CMK (cell line): ENCODE results near the gene CDKN1C.
A peak's percentile ranks its signal among the peaks of the same experiment; 100 is the strongest.
"Not testable (repeated sequence)": the region's sequence is repeated elsewhere in the genome, so short reads cannot be mapped to it uniquely, and the experiment has no call there.

Experiments used
- DNase-seq: peaks from one replicate; pipeline ENCODE4 v3.0.0-alpha.2; 2010; ENCODE audit warnings: low read depth

CDKN1C gene

DNA sequence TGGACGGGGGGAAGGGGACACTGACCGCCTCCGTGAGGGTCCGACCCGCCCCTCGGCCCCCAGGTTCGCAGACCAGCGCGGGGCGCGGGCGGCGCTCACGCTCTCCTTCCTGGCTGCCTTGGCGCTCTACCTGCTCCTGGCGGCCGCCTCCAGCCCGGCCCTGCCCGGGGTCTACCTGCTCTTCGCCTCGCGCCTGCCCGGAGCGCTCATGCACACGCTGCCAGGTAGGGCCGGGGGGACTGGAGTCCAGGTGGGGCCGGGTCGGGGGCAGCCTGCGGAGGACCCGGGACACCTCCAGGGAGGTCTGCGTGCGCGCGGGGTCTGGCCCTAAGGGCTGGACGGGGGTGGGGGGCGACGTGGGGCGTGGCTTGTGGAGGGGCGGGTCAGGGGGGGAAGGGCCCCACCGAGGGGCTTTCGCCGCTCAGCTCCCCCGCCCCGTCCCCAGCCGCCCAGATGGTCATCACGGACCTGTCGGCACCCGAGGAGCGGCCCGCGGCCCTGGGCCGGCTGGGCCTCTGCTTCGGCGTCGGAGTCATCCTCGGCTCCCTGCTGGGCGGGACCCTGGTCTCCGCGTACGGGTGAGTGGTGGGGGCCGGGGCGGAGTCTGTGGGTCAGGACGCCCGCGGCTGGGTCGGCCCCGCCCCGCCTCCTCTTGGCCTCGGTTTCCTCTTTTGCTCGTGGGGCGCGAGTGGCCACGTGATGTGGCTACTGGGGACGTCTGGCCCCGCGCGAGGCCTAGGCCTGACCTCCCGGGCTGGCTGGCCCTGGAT, 23.7 kb upstream of the CDKN1C start:
- no peak for DNase-seq

DNA sequence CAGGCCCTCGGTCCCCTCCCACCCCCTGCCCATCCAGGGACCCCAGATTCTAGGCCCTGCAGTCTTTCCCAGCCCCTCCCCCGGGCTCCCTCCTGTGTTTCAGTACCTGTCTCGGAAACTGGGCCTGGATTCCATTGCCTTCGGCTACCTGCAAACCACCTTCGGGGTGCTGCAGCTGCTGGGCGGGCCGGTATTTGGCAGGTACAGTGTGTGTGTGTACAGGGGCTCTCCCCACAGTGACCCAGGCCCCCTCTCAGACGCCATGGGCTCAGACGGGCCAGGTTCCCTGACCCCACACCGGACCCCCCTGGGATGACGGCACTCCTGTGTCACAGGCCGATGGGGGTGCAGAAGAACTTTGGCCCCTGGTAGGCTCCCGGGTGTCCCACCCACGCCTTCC, 22.6 kb upstream of the CDKN1C start:
- no peak for DNase-seq

DNA sequence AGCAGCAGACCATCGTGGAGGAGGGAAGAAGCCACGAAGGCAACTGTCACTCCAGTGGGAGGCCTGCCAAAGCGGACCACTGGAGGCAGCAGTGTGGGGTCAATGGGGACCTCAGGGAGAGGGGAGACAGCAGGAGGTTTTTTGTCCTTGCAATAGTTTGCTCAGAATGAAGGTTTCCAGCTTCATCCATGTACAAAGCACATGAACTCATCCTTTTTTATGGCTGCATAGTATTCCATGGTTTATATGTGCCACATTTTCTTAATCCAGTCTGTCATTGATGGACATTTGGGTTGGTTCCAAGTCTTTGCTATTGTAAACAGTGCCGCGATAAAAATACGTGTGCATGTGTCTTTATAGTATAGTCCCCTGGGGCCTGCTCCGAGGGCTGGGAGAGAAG, 19.7 kb upstream of the CDKN1C start:
- DNase-seq: not testable (repeated sequence)

DNA sequence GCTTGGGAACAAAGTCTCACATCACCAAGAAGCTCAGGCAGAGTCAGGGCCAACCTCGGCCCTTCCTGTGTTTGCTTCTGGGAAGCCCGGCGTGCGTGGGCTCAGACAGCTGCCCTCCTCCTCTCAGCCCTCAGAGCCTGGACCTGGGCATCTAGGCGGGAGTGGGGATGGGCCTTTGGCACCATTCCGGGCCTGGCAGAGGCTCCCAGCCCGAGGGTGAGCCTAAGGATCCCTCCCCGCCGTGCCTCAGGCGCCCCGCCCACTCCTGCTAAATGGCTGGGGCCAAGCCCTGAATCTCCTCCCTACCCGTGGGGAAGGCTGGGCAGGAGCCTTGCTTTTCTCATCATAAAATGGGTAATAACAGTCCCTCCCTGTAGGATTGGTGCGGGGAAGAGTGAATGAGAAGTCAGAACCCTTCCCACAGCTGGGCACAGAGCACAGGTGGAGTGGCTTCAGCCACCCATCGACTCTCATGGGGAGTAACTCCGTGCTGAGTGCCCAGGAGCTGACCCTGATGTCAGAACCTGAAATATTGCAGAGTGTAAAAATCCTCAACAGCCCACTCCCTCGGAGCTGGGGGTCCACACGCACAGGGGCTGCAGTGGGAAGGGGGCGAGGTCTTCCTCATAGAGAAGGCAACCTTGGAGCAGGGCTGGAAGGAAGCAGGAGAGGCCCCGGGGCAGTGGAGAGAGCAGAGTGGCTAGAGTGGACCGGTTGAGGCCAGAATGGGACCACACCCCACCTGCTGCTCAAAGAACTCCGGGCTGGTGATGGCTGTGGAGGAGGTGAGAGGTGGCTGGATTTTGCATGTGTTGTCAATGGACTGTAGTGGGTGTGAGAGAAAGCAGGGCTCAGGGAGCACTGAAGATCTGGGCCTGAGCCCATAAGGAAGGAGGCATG, 18.8 kb upstream of the CDKN1C start:
- no peak for DNase-seq

DNA sequence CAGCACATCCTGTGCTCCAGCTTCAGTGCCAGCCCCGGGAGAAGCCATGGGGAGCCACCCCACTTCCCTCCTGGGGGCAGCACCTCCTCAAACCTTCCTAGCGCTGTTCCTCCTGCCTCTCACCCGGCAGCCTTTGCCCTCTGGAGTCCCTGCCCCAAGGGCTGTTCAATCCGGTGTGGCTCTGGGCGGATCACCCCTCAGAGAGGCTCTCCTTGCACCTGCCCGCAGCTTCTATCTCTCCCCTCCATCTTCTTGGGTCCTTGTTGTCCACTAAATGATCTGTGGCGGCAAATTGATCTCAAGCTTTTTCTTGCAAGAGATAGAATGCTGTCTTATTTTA, 18.1 kb upstream of the CDKN1C start:
- no peak for DNase-seq

DNA sequence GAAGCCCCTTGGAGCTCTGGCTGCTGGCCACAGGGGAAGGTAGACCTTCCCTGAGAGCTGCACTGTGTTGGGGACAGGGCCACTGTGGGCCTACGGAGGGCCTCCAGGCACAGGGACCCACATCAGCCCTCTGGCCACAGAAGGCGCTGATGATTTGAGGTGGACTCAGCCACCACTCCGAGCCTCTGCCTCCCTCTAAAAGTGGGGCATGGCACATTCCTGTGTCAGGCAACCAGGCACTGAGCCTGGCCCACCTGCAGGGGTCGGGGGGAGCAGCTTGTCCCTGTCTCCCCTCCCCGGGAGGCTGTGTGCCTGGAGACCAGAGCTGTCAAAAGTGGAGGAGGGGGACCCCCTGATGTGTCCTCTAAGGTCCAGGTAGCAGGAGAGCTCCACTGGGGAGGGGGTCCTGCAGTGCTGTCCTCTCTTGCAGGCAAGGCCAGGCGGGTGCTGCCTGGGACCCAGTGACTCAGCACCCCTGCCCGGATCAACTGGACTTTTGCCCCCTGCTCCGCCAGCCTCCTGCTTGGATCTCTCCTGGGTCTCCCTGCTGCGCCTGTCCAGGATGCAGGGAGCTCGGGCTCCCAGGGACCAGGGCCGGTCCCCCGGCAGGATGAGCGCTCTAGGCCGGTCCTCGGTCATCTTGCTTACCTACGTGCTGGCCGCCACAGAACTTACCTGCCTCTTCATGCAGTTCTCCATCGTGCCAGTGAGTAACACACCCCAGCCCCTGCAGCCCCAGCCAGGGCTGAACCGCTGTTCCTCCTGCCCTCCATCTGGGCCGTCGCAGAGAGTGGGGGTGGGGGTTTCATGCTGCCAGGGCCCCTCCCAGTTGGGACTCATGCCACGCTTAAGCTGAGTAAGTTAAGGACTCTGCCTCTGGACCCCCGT, 17.5 kb upstream of the CDKN1C start:
- DNase-seq: no peak

DNA sequence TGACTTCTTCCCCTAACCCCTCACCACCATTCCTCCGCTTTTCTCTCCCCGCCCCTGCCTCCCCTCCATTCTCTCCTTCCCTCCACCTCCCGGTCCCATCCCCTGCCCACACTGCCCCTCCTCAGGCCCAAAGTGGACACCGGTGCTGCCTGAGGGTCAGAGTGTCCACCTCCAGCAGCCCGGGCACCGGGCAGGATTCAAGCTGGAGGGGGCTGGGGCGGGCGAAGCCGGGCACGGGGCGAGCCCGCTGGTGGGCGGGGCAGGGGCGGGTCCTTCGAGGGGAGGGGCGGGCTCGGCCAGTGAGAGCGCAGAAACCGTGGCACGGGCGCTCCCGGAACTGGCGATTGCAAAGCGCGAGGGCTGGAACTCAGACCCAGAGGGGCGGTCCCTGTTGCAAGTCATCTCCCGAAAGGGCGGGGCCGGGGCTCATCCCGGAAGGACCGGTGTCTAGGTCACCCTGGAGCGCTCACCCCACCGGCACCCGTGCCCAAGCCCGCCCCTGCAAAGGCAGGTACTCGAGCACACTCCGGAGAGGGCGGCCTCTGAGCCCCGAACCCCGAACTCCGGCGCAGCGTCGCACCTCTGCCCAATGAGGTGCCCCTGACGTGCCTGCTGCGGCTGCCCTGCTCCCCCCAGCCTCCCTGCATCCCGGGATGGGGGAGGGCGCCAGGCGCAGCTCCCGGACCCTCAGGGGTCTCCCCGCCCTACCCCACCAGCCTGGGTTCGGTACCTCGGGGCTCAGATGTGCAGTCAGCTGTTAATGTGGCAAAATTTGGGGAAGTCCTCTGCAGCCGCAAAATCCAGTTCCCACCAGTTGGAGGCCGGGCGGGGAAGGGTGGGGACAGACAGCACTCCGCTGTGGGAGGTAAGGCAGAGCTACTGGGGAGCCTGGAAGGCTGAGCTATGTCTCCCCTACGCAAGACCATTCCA, 16.5 kb upstream of the CDKN1C start:
- DNase-seq: peak; percentile 65

DNA sequence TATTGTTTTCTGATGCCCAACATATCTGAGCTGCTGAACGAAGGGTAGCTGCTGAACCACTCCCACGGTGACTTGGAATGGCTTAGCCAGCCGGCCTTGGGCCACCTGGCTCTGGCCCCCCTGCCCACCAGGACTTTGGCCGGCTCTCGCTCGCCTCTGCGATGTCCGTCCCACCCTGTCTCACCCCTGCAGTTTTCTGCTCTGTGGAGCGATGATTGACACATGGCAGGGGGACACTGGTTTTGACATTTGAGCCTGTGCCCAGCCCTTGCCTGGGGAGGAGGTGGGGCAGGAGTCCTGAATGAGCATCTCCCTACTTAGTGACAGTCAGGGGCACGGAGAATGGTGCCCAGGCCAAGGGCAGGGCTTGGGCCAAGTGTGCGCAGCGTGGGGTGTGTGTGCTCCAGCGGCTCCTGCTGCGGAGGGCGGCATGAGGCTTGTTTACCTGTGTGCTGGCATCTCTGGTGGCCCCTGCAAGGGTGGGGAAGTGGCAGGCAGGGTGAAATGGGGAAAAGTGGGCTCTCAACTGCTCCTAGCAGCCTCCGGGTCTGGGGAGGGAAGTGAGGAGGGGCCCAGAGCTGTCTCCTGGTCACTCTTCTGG, 15.7 kb upstream of the CDKN1C start:
- no peak for DNase-seq

DNA sequence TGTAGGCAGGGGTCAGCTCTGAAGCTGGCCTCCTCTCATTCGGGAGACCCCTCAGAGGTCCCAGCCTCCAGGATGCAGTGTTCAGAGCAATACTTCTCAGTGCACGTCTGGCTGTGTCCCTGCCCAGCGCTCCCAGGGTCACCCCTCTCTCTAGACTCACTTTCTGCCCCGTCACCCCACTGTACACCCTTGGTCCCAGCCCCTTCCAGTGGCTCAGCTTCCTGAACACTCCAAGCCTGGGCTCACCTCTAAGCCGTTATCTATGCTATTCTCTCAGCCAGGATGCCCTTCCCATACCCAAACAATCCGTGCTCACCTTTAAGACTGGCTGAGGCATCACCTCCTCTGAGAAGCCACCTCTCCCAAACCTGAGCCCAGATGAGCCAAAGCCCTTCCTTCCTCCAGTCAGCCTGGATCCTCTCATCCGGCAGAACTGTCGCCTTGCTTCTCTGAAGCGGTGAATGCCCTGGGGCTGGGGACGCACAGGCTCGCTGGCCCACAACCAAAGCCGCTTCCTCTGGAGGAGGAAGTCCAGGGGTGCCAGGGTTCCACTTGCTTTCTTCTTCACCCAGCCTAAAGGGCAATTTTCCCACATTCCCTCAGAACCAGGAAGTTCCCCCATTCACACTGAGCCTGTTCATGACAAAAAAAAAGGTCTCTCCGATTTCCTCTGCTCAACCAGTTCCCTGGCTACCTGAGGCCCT, 13.7 kb upstream of the CDKN1C start:
- no peak for DNase-seq

DNA sequence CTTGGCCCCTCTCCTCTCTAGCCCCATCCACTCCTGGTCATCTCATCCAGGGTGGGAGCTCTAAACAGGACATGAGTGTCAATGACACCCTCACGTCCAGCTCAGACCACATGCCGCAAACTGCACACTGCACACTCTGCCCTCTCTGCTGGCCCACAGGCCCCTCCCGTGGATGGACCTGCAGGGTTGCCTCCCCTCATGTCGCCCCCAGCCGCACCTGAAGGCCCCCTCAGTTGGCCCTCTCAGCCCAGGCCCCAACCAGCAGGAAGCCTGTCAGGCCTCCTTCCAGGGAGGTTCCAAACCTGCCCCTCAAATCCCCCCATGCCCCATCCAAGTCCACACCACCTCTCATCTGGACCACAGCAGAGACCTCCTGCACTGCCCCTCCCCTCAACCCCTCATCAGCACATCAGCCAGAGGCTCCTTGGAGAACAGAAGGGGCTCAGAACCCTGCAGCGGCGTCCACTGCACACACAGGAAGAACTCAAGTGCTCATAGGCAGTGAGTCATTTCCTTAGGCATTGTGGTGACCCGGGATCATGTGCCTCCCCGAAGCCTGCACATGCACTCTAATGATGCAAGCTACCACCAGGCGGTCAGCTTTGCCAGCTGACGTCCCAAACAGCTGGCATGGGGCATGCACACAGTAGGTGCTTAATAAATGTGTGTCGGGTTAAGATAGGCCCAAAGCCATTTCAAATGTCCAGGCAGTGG, 12.9 kb upstream of the CDKN1C start:
- no peak for DNase-seq

DNA sequence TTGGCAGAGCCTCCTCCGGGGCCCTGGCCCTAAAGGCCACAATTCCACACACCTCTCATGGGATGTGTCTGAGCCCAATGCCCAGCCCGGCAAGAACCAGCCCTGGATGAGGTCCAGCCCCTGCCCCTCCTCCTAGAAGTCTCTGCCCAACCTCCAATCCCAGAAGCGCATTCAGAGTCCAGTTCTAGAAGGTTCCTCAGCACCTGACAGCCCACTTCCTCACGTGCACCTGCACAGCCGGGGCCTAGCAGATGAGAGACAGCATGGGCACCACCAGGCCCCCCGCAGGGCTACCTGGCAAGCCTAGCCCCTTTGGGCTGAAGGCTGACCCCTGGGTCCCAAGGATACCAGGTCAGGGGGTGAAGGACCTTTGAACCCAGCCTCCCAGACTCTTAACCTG, 11.5 kb upstream of the CDKN1C start:
- DNase-seq: no peak

DNA sequence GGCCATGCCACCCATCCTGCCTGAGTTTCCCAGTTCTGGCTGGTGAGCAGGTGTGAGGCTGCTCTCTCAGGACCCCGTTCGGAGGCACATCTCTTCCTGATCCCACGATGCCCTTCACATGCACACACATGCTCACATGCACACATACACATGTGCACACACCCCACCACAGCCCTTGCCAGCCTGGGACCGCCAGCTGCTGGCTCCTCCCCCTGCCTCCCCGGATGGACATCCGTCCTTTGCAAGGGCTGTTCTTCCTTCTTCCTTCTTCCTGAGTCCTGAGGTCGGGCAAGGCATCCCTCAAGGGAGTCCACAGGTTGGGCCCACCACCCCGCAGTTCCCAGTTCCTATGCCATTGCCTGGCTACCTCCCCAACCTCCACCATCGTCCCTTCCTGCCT, 10.5 kb upstream of the CDKN1C start:
- DNase-seq: no peak

DNA sequence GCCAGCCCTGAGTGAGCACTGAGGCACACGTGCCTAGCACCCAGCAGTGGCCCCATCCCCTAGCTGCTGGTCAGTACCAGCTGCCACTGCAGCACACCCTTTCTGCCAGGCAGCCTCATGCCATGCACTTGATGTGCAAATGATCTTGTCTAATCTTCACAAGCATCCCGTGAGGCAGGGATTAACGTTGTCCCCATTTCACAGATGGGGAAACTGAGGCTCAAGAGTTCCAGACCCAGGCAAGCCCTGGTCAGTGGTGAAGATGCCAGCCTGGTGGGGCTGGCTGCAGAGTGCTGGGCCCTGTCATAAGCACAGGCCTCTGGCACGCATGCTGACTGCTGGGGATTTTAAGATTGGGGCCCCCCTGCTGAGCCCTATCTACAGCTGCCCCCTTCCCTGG, 8.4 kb upstream of the CDKN1C start:
- no peak for DNase-seq

DNA sequence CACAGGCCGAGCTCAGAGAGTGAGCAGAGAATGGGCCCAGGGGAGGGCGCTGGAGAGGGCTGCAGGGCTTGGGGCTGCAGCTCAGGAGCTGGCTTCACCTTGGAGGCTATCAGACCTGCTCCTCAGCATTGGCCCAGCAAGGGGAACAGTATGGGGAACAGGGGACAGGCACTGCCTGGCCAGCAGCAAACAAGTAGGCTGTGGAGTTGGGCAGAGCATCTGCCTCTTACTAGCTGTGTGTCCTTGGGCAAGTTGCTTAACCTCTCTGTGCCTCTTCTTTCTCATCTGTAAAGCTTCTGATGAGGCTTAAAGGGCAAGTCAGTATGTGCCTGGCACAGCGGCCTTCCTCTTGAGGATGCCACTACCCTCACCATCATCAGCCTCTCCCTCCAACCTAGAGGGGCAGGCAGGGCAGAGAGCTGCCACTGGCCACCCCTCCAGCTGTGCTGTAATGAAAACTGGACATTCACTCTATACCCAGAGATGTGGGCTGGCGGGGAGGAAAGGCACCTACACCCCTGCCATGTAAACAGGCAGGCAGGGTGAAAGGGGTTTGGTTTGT, 7.5 kb upstream of the CDKN1C start:
- no peak for DNase-seq

DNA sequence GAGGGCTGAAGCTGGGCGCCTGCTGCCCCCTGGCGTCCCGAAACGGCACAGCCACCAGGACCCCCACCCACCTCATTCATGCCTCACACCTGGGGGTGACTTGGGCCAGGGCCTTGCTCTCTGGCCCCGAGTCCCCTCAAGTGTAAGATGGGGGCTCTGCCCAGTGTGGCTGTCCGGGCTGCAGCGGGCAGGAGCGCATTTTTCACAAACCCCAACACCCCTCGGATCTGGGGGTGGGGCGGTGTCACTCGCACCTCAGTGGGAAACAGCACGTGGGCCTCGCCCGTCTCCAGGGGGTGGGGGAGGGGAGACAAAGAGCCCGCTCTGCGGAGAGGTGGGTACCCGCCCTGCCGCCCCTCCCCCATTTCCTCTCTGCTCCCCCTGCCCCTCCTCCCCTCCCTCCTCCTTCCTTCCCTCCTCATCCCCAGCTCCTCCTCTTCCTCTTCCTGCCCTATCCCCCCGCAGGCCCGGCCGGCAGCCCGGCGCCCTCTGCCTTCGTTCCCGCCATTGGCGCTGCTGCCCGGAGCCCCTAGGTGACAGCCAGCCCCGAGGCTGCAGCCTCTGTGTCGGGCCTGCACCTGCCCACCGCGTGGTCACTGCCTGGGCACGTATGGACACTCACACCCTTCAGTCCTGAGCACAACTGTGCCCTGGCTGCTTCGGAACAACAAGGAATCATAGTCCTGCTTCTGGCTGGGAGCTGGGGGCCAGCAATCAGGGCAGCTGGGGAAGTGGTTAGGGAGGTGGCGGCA, 6.8 kb upstream of the CDKN1C start:
- DNase-seq: peak; percentile 65

DNA sequence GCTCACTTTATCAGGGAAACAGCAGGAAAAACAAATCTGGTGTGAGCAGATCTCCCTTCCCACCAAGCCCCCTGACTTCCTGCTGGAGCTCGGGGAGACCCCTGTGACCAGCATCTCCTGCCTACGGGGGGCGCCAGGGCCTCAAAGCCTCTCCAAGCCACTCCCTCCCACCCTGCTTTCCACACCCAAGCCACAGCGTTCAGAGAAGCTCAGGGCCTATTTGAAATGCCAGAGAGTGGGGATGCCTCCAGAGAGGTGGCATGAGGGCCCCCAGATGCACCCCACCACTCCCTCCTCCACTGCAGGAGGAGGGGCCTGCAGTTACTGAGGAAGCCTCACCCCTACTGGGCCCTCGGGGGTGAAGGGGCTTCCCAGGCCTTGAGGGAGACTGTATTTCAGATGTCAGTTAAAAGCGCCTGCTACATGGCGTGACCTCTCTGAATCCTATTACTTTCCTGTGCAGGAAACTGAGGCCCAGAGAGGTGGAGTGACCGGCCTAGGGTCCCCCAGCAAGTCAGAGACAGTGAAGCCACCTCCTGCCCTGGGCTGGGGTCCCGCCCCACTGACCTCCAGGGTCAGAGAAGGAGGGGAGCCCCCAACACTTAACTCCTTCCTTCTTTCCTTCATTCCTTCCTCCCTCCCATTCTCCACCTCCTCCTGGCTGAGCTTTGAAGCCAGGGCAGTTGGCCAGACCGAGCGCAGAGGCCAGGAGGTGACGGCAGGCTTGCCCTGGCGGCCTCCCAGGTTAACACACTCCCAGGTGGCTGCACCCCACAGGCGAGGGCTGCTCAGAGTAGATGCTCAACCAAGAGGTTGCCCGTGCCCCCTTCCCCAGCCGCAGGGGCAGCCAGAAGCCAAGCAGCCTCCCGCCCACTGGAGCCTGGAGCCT, 6.0 kb upstream of the CDKN1C start:
- peak; percentile 38 for DNase-seq

DNA sequence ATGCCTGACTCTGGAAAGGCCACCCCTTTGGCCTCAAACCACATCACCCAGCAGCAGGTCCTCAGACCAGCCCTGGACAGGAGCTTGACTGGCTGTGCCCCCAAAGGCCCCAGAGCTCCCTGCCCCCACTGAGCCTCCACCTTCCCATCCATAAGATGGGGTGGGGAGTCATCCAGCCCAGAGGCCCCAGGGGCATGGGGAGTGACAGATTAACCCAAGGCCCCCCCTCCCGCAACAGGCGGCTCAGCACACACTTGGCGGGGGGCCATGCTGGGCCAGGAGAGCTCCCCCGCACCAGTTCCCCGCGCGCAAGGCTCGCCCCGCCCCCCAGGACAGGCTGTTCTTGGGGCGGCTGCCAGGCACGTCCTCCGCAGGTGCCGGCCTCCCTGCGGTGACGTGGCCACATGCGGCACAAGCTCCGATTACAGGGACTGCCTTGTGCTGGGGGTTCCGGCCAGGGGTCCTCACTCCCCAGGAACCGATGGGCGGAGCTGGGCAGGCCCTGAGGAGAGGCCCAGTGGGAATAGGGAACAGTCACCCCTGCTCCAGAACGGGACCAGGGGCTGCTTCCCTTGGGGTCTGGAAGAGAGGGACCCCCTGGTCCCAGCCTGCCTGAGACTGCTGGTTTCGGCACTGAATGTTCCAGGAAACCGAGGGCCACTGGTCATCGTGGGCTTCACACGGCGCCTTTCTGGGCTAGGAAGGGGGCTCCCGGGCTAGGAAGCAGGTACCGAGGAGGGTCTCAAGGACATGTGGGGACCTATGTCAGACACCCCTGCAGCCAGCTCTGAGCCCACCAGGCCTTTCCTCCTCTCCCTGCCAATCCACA, 5.1 kb upstream of the CDKN1C start:
- no peak for DNase-seq
